NOMO-1 (cell line): ENCODE measurements around the gene TIMP4.

Experiments used
- DNase-seq, 2 experiments: peaks; one replicate each; lab custom pipeline; 2025; ENCODE audit not compliant: unreplicated experiment in 2 of 2; lab: John Stamatoyannopoulos, UW

TIMP4 gene

DNA sequence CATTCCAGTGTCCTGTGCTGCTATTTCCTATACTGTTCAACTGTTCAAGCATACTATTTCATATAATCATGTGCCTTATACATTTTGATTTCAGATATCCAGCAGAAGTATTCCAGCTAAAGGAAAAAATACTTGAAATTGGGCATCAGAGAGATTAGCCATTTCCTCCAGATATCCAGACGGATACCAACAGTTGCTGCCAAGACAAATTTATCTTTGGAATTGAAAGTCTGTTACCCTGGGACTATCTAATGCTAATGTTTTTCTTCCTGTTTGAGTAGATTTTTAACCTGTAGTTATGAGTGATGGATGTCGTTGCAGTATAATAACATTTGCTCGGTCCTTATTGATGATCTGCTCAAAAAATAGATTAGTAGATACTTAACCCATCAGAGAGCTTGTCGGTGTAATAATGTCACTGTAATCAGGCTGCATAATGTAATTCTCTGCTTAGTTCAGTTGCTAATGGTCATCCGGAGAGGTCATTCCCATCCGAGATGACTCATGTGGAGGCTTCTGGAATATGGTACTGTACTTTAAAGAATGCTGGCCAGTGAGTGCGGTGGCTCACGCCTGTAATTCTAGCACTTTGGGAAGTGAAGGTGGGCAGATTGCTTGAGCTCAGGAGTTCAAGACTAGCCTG is 51.5 kb downstream of the TIMP4 start:
- no peak for DNase-seq
